Measurements from ENCODE around the gene SERPINA1. TPM values are rescaled to one million over a fixed set of nuclear protein-coding genes. Genes with fewer than 3 reads are reported as not detected.

The SERPINA1 gene
- total and polyA plus RNA-seq, 2 donors (not counting 1 experiment from before 2014, with no cell fraction given) = 0.39 TPM; not detected in 1

DNA sequence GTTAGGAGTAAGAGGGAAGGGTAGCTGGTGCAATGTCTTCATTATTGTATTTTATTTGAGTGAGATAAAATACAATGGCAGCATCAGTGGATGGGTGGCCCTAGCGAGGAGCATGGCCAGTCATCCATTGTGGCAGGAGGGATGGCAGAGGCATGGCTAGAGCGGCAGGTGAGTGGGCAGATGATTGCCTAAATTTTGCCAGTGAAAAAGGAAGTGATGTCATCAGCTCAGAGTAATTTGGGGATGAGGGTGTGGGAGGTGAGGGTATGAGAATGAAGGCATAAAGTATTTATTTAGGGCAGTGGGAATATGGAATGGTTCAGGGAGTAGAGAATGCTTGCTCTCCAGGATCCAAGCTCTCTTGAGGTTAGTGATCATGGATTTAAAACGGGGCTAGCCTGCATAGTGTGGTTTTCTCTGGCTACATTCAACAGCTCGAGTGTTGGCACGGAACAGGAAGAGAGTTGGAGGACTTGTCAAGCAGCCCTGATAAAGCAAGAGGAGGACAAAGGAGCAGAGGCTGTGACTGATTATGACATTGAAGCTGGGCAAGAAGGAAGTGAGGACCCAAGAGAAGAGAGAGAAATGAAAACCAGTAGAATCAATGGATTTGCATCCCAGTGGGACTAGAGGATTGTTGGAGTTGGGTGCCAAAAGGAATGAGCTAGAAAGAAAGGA is 46.6 kb downstream of the SERPINA1 start:
- Histone ChIP-seq H2AFZ (ENCODE audit: low read length) (peak overlapping the region; percentile 29), H3K4me2 (ENCODE audit: extremely low read depth, insufficient read depth, low read length) (peak overlapping the region; percentile 68), H3K9me3 (ENCODE audit: control insufficient read depth, insufficient read depth, low read depth, low read length) (no peaks in the 10 kb centered on the region), H3K27me3 (ENCODE audit: control insufficient read depth, insufficient read depth, low read length) (no peaks in the 10 kb centered on the region), H3K79me2 (ENCODE audit: control insufficient read depth, insufficient read depth, low read length) (no peaks in the 10 kb centered on the region), H3K27ac (ENCODE audit: insufficient read depth, low read length) (peak overlapping the region; percentile 75), H4K20me1 (ENCODE audit: control insufficient read depth, extremely low read depth, insufficient read depth, low read length) (no peaks in the 10 kb centered on the region), H3K4me1 (ENCODE audit: control insufficient read depth, extremely low read depth, insufficient read depth, low read length) (peaks cover 4% of the 10 kb centered on the region), H3K4me3 (replicated peaks in 1 of 4; ENCODE audit: control extremely low read depth in 1 of 4, insufficient read depth in 1 of 4, low read depth in 3 of 4, low read length in 4 of 4) (peak overlapping the region in 1 of 4 experiments; percentile 8), H3K9ac (ENCODE audit: insufficient read depth, low read length) (no peak overlapping the region), H3K36me3 (ENCODE audit: control insufficient read depth, insufficient read depth, low read length) (no peaks in the 10 kb centered on the region)
- DNase-seq (ENCODE audit: low read depth in 2 of 2) = peak in 1 of 2 donors; percentile 74
- TF ChIP-seq, protein P1, sequence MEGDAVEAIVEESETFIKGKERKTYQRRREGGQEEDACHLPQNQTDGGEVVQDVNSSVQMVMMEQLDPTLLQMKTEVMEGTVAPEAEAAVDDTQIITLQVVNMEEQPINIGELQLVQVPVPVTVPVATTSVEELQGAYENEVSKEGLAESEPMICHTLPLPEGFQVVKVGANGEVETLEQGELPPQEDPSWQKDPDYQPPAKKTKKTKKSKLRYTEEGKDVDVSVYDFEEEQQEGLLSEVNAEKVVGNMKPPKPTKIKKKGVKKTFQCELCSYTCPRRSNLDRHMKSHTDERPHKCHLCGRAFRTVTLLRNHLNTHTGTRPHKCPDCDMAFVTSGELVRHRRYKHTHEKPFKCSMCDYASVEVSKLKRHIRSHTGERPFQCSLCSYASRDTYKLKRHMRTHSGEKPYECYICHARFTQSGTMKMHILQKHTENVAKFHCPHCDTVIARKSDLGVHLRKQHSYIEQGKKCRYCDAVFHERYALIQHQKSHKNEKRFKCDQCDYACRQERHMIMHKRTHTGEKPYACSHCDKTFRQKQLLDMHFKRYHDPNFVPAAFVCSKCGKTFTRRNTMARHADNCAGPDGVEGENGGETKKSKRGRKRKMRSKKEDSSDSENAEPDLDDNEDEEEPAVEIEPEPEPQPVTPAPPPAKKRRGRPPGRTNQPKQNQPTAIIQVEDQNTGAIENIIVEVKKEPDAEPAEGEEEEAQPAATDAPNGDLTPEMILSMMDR (conservative IDR thresholded peaks at IDR 0.05 in 1 of 2, IDR thresholded peaks at IDR 0.05 in 1 of 2; ENCODE audit: low read depth in 1 of 2, low read length in 2 of 2) = no peak
- TF ChIP-seq EZH2 (IDR thresholded peaks at IDR 0.05; ENCODE audit: low read length, missing control alignments) = no peak

DNA sequence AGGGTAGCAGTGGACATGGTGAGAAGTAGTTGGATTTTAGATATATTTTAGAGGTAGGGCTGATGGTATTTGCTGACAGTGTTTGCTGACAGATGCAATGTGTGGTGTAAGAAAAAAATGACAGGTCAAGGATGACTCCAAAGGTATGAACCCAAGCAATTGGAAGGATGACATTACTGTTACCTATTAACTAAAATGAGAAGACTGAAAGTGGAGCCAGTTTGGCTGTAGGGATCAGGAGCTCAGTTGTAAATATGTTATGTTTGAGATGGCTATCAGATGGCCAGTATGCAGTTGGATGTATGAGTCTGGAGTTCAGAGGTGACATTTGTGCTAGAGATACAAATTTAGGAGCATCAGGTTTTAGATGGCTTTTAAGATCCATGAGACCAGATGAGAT is 47.9 kb downstream of the SERPINA1 start:
- H3K9ac ChIP-seq (ENCODE audit: insufficient read depth, low read length) = no peak overlapping the region
- H3K79me2 ChIP-seq (ENCODE audit: control insufficient read depth, insufficient read depth, low read length) = no peaks in the 10 kb centered on the region
- no peak for DNase-seq (ENCODE audit: low read depth in 2 of 2)
- no peaks in the 10 kb centered on the region for H3K9me3 ChIP-seq (ENCODE audit: control insufficient read depth, insufficient read depth, low read depth, low read length)
- TF ChIP-seq EZH2 (IDR thresholded peaks at IDR 0.05; ENCODE audit: low read length, missing control alignments) = no peak
- TF ChIP-seq, protein P1 (conservative IDR thresholded peaks at IDR 0.05 in 1 of 2, IDR thresholded peaks at IDR 0.05 in 1 of 2; ENCODE audit: low read depth in 1 of 2, low read length in 2 of 2) = no peak
- H3K4me1 ChIP-seq (ENCODE audit: control insufficient read depth, extremely low read depth, insufficient read depth, low read length) = peaks cover 2% of the 10 kb centered on the region
- no peak overlapping the region for H3K4me3 ChIP-seq (replicated peaks in 1 of 4; ENCODE audit: control extremely low read depth in 1 of 4, insufficient read depth in 1 of 4, low read depth in 3 of 4, low read length in 4 of 4)
- no peak overlapping the region for H3K4me2 ChIP-seq (ENCODE audit: extremely low read depth, insufficient read depth, low read length)
- H2AFZ ChIP-seq (ENCODE audit: low read length) = no peak overlapping the region
- no peaks in the 10 kb centered on the region for H3K27me3 ChIP-seq (ENCODE audit: control insufficient read depth, insufficient read depth, low read length)
- H4K20me1 ChIP-seq (ENCODE audit: control insufficient read depth, extremely low read depth, insufficient read depth, low read length) = no peaks in the 10 kb centered on the region
- H3K36me3 ChIP-seq (ENCODE audit: control insufficient read depth, insufficient read depth, low read length) = no peaks in the 10 kb centered on the region
- no peak overlapping the region for H3K27ac ChIP-seq (ENCODE audit: insufficient read depth, low read length)

DNA sequence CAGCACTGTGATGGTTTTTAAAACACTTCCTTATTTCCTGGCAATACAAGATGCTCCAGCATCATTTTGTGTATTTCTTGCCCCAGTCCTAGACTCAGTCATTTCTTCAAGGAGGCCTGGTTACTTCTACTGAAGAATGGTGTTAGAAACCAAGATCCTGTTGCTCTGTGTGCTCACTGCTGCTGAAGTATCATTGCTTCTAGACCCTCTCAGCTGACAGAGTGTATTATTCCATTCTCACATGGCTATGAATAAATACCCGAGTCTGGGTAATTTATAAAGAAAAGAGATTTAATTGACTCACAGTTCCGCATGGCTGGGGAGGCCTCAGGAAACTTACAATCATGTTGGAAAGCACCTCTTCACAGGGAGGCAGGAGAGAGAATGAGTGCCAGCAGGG is 50.4 kb downstream of the SERPINA1 start:
- Histone ChIP-seq H3K4me3 (replicated peaks in 1 of 4; ENCODE audit: control extremely low read depth in 1 of 4, insufficient read depth in 1 of 4, low read depth in 3 of 4, low read length in 4 of 4) (no peak overlapping the region), H3K4me1 (ENCODE audit: control insufficient read depth, extremely low read depth, insufficient read depth, low read length) (no peaks in the 10 kb centered on the region), H2AFZ (ENCODE audit: low read length) (no peak overlapping the region), H3K9me3 (ENCODE audit: control insufficient read depth, insufficient read depth, low read depth, low read length) (no peaks in the 10 kb centered on the region), H3K27ac (ENCODE audit: insufficient read depth, low read length) (no peak overlapping the region), H3K9ac (ENCODE audit: insufficient read depth, low read length) (no peak overlapping the region), H3K36me3 (ENCODE audit: control insufficient read depth, insufficient read depth, low read length) (no peaks in the 10 kb centered on the region), H4K20me1 (ENCODE audit: control insufficient read depth, extremely low read depth, insufficient read depth, low read length) (no peaks in the 10 kb centered on the region), H3K27me3 (ENCODE audit: control insufficient read depth, insufficient read depth, low read length) (no peaks in the 10 kb centered on the region), H3K79me2 (ENCODE audit: control insufficient read depth, insufficient read depth, low read length) (no peaks in the 10 kb centered on the region), H3K4me2 (ENCODE audit: extremely low read depth, insufficient read depth, low read length) (no peak overlapping the region)
- no peak for DNase-seq (ENCODE audit: low read depth in 2 of 2)
- TF ChIP-seq, protein P1 (conservative IDR thresholded peaks at IDR 0.05 in 1 of 2, IDR thresholded peaks at IDR 0.05 in 1 of 2; ENCODE audit: low read depth in 1 of 2, low read length in 2 of 2) = no peak
- TF ChIP-seq EZH2 (IDR thresholded peaks at IDR 0.05; ENCODE audit: low read length, missing control alignments) = no peak
